Stimulated activated CD8-positive, alpha-beta memory T cell treated with anti-CD3 and anti-CD28 coated beads, Interleukin-7, amount 100 ng/mL, for 24 hours (primary cell): ENCODE measurements around the gene NDUFA3.
"Not testable (repeated sequence)": the region's sequence is repeated elsewhere in the genome, so short reads cannot be mapped to it uniquely, and the experiment has no call there.

ENCODE experiments used
- DNase-seq: peaks from one replicate; pipeline ENCODE4 v3.0.0-alpha.2; 2020; ENCODE audit warnings: low read depth

NDUFA3 gene

GRCh38 chr19:54102421-54103169 is at the start of gene NDUFA3:
Gene NDUFA3 (plus strand): TSS chr19:54102855. CDS start chr19:54102879, 24 bp downstream.
- DNase-seq, result peak; percentile 93

- no peak for DNase-seq
These were observed 40.0 kb upstream of the NDUFA3 start for GRCh38 chr19:54062643-54063042.

GRCh38 chr19:54063350-54064116 is 39.1 kb upstream of the NDUFA3 start, which contains the start of gene VSTM1:
Gene VSTM1 (minus strand): TSS chr19:54063897. CDS start chr19:54063777, 120 bp downstream.
- DNase-seq, result no peak

GRCh38 chr19:54069470-54069869 is 33.2 kb upstream of the NDUFA3 start:
- no peak for DNase-seq

- DNase-seq, result no peak
These were observed 28.8 kb upstream of the NDUFA3 start for GRCh38 chr19:54073829-54074228.

- DNase-seq, result no peak
These were observed 27.8 kb upstream of the NDUFA3 start for GRCh38 chr19:54074851-54075250.

GRCh38 chr19:54077334-54077733 is 25.3 kb upstream of the NDUFA3 start:
- DNase-seq, result no peak

- DNase-seq, result no peak
These were observed 21.6 kb upstream of the NDUFA3 start, which contains the start of gene TARM1 for GRCh38 chr19:54081032-54081431. Gene TARM1 (minus strand): TSS chr19:54081365. CDS start chr19:54081340, 25 bp downstream.

GRCh38 chr19:54084410-54084809 is 18.2 kb upstream of the NDUFA3 start:
- DNase-seq, result no peak

GRCh38 chr19:54094426-54095000 is 8.1 kb upstream of the NDUFA3 start:
- DNase-seq, result no peak

GRCh38 chr19:54095136-54095858 is 7.4 kb upstream of the NDUFA3 start:
- DNase-seq, result no peak

- not testable (repeated sequence) for DNase-seq
These were observed 6.6 kb upstream of the NDUFA3 start for GRCh38 chr19:54095859-54096616.

GRCh38 chr19:54096617-54097106 is 6.0 kb upstream of the NDUFA3 start:
- no peak for DNase-seq

- DNase-seq, result no peak
These were observed 3.3 kb upstream of the NDUFA3 start for GRCh38 chr19:54099190-54099902.

GRCh38 chr19:54099903-54100255 is 2.8 kb upstream of the NDUFA3 start:
- DNase-seq, result not testable (repeated sequence)

GRCh38 chr19:54100561-54100960 is 2.1 kb upstream of the NDUFA3 start, which contains the start of gene OSCAR:
Gene OSCAR (minus strand): TSS chr19:54100803. CDS start chr19:54100792, 11 bp downstream.
- no peak for DNase-seq

GRCh38 chr19:54104998-54105715 is 2.5 kb downstream of the NDUFA3 start:
- no peak for DNase-seq

- no peak for DNase-seq
These were observed 3.1 kb downstream of the NDUFA3 start for GRCh38 chr19:54105796-54106195.

GRCh38 chr19:54106716-54107115 is 4.1 kb downstream of the NDUFA3 start:
- DNase-seq, result no peak
